T-helper 17 cell (primary cell): ENCODE results near the gene AKAP8L. TPM values are rescaled to one million over a fixed set of nuclear protein-coding genes. Genes with fewer than 3 reads are reported as not detected.

Experiments
- ATAC-seq: fragments of 150-1000 bp; cut with Tn5 transposase; 2 replicates; pipeline ENCODE4 v1.10.0; 2021; ENCODE audit warnings: mild to moderate bottlenecking, moderate library complexity
- DNase-seq, 3 donors: peaks; one replicate each; pipeline versions ENCODE4 v3.0.0 to v3.0.0-alpha.2; 2020 to 2021
- H3K9me3 ChIP-seq: one replicate; pipeline ENCODE4 v1.7.0; 2013; ENCODE audit warnings: low read length, mild to moderate bottlenecking; ENCODE audit not compliant: control insufficient read depth, poor library complexity, severe bottlenecking
- H3K27ac Mint-ChIP-seq: one replicate; pipeline ENCODE4 v1.8.0; 2022; ENCODE audit warnings: mild to moderate bottlenecking, moderate library complexity, mixed read lengths
- H3K27me3 Mint-ChIP-seq: one replicate; pipeline ENCODE4 v1.8.0; 2022; ENCODE audit warnings: mixed read lengths
- H3K36me3 Mint-ChIP-seq: one replicate; pipeline ENCODE4 v1.8.0; 2022; ENCODE audit warnings: low read depth, mixed read lengths
- H3K4me1 Mint-ChIP-seq: one replicate; pipeline ENCODE4 v1.8.0; 2022; ENCODE audit warnings: mild to moderate bottlenecking, mixed read lengths
- H3K4me3 Mint-ChIP-seq: one replicate; pipeline ENCODE4 v1.8.0; 2022; ENCODE audit warnings: mild to moderate bottlenecking, moderate library complexity, mixed read lengths
- total RNA-seq, 4 donors: library from RNA in 2 of 4; stranded (reverse) in 2 of 4; gene quantifications; one replicate each; pipeline ENCODE4 v1.2.3 and lab custom pipeline; 2022 to 2026

The AKAP8L gene
- total RNA-seq, 2 donors from 2014 or later, result 116 to 123 TPM

GRCh38 chr19:15444505-15445226 is 25.9 kb upstream of the AKAP8L start:
- no peak for ATAC-seq
- no peaks in the 10 kb centered on the region for H3K36me3 Mint-ChIP-seq
- DNase-seq, result no peak
- no peaks in the 10 kb centered on the region for H3K27me3 Mint-ChIP-seq
- no peak overlapping the region for H3K4me3 Mint-ChIP-seq
- peaks cover 11% of the 10 kb centered on the region for H3K4me1 Mint-ChIP-seq
- H3K27ac Mint-ChIP-seq, result no peak overlapping the region
- no peaks in the 10 kb centered on the region for H3K9me3 ChIP-seq

GRCh38 chr19:15443838-15444237 is 25.1 kb upstream of the AKAP8L start:
- H3K27ac Mint-ChIP-seq, result no peak overlapping the region
- ATAC-seq (no peak), DNase-seq (no peak)
- peaks cover 9% of the 10 kb centered on the region for H3K4me1 Mint-ChIP-seq
- H3K27me3 Mint-ChIP-seq, result no peaks in the 10 kb centered on the region
- H3K36me3 Mint-ChIP-seq, result no peaks in the 10 kb centered on the region
- no peaks in the 10 kb centered on the region for H3K9me3 ChIP-seq
- no peak overlapping the region for H3K4me3 Mint-ChIP-seq

GRCh38 chr19:15443325-15443724 is 24.5 kb upstream of the AKAP8L start:
- H3K27ac Mint-ChIP-seq, result no peak overlapping the region
- no peaks in the 10 kb centered on the region for H3K36me3 Mint-ChIP-seq
- no peak overlapping the region for H3K4me3 Mint-ChIP-seq
- DNase-seq (no peak), ATAC-seq (no peak)
- peaks cover 4% of the 10 kb centered on the region for H3K4me1 Mint-ChIP-seq
- H3K9me3 ChIP-seq, result no peaks in the 10 kb centered on the region
- H3K27me3 Mint-ChIP-seq, result no peaks in the 10 kb centered on the region

- no peak for DNase-seq
- Mint-ChIP-seq H3K4me3 (no peak overlapping the region), H3K4me1 (peaks cover 4% of the 10 kb centered on the region), H3K36me3 (no peaks in the 10 kb centered on the region), H3K27me3 (no peaks in the 10 kb centered on the region), H3K27ac (no peak overlapping the region)
- no peaks in the 10 kb centered on the region for H3K9me3 ChIP-seq
- ATAC-seq, result no peak
Measured at GRCh38 chr19:15442142-15442920, 23.5 kb upstream of the AKAP8L start.

GRCh38 chr19:15441317-15441716 is 22.5 kb upstream of the AKAP8L start:
- Mint-ChIP-seq H3K36me3 (no peaks in the 10 kb centered on the region), H3K27ac (no peak overlapping the region), H3K4me3 (no peak overlapping the region), H3K27me3 (no peaks in the 10 kb centered on the region), H3K4me1 (no peaks in the 10 kb centered on the region)
- ATAC-seq (no peak), DNase-seq (no peak)
- H3K9me3 ChIP-seq, result no peaks in the 10 kb centered on the region

GRCh38 chr19:15439821-15440641 is 21.2 kb upstream of the AKAP8L start:
- no peaks in the 10 kb centered on the region for H3K9me3 ChIP-seq
- ATAC-seq, result no peak
- DNase-seq, result no peak
- no peak overlapping the region for H3K4me3 Mint-ChIP-seq
- H3K36me3 Mint-ChIP-seq, result no peaks in the 10 kb centered on the region
- no peak overlapping the region for H3K27ac Mint-ChIP-seq
- H3K4me1 Mint-ChIP-seq, result no peaks in the 10 kb centered on the region
- H3K27me3 Mint-ChIP-seq, result no peaks in the 10 kb centered on the region

GRCh38 chr19:15439078-15439799 is 20.5 kb upstream of the AKAP8L start:
- Mint-ChIP-seq H3K4me3 (no peak overlapping the region), H3K36me3 (no peaks in the 10 kb centered on the region), H3K27me3 (no peaks in the 10 kb centered on the region), H3K27ac (no peak overlapping the region), H3K4me1 (no peaks in the 10 kb centered on the region)
- ATAC-seq, result no peak
- no peak for DNase-seq
- no peaks in the 10 kb centered on the region for H3K9me3 ChIP-seq

GRCh38 chr19:15438577-15438976 is 19.8 kb upstream of the AKAP8L start:
- H3K27me3 Mint-ChIP-seq, result no peaks in the 10 kb centered on the region
- H3K36me3 Mint-ChIP-seq, result no peaks in the 10 kb centered on the region
- no peak for DNase-seq
- no peak for ATAC-seq
- no peak overlapping the region for H3K4me3 Mint-ChIP-seq
- H3K4me1 Mint-ChIP-seq, result peaks cover under 1% of the 10 kb centered on the region
- H3K9me3 ChIP-seq, result no peaks in the 10 kb centered on the region
- H3K27ac Mint-ChIP-seq, result no peak overlapping the region

GRCh38 chr19:15438124-15438496 is 19.3 kb upstream of the AKAP8L start:
- Mint-ChIP-seq H3K36me3 (no peaks in the 10 kb centered on the region), H3K27me3 (no peaks in the 10 kb centered on the region), H3K4me1 (peaks cover 5% of the 10 kb centered on the region), H3K4me3 (no peak overlapping the region), H3K27ac (no peak overlapping the region)
- ATAC-seq, result no peak
- no peak for DNase-seq
- no peaks in the 10 kb centered on the region for H3K9me3 ChIP-seq

GRCh38 chr19:15437355-15438123 is 18.8 kb upstream of the AKAP8L start:
- DNase-seq, result no peak
- Mint-ChIP-seq H3K4me1 (peaks cover 8% of the 10 kb centered on the region), H3K4me3 (no peak overlapping the region), H3K36me3 (no peaks in the 10 kb centered on the region), H3K27me3 (no peaks in the 10 kb centered on the region), H3K27ac (no peak overlapping the region)
- no peaks in the 10 kb centered on the region for H3K9me3 ChIP-seq
- ATAC-seq, result no peak

- no peaks in the 10 kb centered on the region for H3K36me3 Mint-ChIP-seq
- ATAC-seq (no peak), DNase-seq (no peak)
- H3K9me3 ChIP-seq, result no peaks in the 10 kb centered on the region
- peaks cover 10% of the 10 kb centered on the region for H3K4me1 Mint-ChIP-seq
- no peak overlapping the region for H3K4me3 Mint-ChIP-seq
- no peaks in the 10 kb centered on the region for H3K27me3 Mint-ChIP-seq
- H3K27ac Mint-ChIP-seq, result no peak overlapping the region
Measured at GRCh38 chr19:15436826-15437110, 18.0 kb upstream of the AKAP8L start.

GRCh38 chr19:15436012-15436825 is 17.4 kb upstream of the AKAP8L start:
- no peak overlapping the region for H3K27ac Mint-ChIP-seq
- H3K9me3 ChIP-seq, result no peaks in the 10 kb centered on the region
- H3K4me3 Mint-ChIP-seq, result no peak overlapping the region
- H3K27me3 Mint-ChIP-seq, result no peaks in the 10 kb centered on the region
- ATAC-seq (no peak), DNase-seq (no peak)
- H3K4me1 Mint-ChIP-seq, result peaks cover 15% of the 10 kb centered on the region
- H3K36me3 Mint-ChIP-seq, result no peaks in the 10 kb centered on the region
